Keratinocyte (primary cell): ENCODE results near the gene FNTB. TPM values are rescaled to one million over a fixed set of nuclear protein-coding genes. Genes with fewer than 3 reads are reported as not detected.

Experiments
- DNase-seq: peaks from one replicate; pipeline ENCODE4 v3.0.0-alpha.2; 2011; ENCODE audit warnings: low read depth, missing footprints, low spot score
- FAIRE-seq: peaks from 2 replicates; lab custom pipeline; 2011; peaks lifted over from hg19 to GRCh38; lab: Jason Lieb, UNC
- H2AFZ ChIP-seq: 2 replicates; pipeline ENCODE4 v1.6.0; 2012; ENCODE audit warnings: low read length, control low read depth, inconsistent platforms; ENCODE audit not compliant: control insufficient read depth
- H3K27ac ChIP-seq: 2 replicates; pipeline ENCODE4 v1.5.1; 2011; ENCODE audit warnings: low read length; ENCODE audit not compliant: control insufficient read depth, insufficient read depth
- H3K27me3 ChIP-seq: 3 replicates; pipeline ENCODE4 v1.6.0; 2011; ENCODE audit warnings: low read length; ENCODE audit not compliant: control insufficient read depth, insufficient read depth; ENCODE audit errors: extremely low read depth
- H3K36me3 ChIP-seq, 2 experiments: 2 replicates in 1 of 2; 3 replicates in 1 of 2; pipeline ENCODE4 v1.5.1; 2011; ENCODE audit warnings: low read length in 2 of 2, mild to moderate bottlenecking in 1 of 2; ENCODE audit not compliant: control insufficient read depth in 2 of 2, insufficient read depth in 2 of 2; ENCODE audit errors: extremely low read depth in 1 of 2
- H3K4me1 ChIP-seq: 3 replicates; pipeline ENCODE4 v1.5.1; 2011; ENCODE audit warnings: low read length; ENCODE audit not compliant: control insufficient read depth, insufficient read depth; ENCODE audit errors: extremely low read depth
- H3K4me2 ChIP-seq: 3 replicates; pipeline ENCODE4 v1.6.0; 2011; ENCODE audit warnings: low read depth, low read length; ENCODE audit not compliant: control insufficient read depth, insufficient read depth; ENCODE audit errors: extremely low read depth
- H3K4me3 ChIP-seq, 3 experiments: fragments of 200-600 bp in 1 of 3; sonication (generic) in 1 of 3; 2 replicates in 2 of 3; 3 replicates in 1 of 3; pipeline ENCODE4 v1.5.1; 2011 to 2016; ENCODE audit warnings: low read length in 3 of 3, mild to moderate bottlenecking in 3 of 3, control low read depth in 2 of 3, inconsistent platforms in 1 of 3, low read depth in 1 of 3, mixed read lengths in 1 of 3, mixed run types in 1 of 3, moderate library complexity in 1 of 3; ENCODE audit not compliant: control insufficient read depth in 2 of 3, insufficient read depth in 2 of 3; ENCODE audit errors: extremely low read depth in 1 of 3
- H3K79me2 ChIP-seq: 2 replicates; pipeline ENCODE4 v1.6.0; 2012; ENCODE audit warnings: low read length; ENCODE audit not compliant: control insufficient read depth, insufficient read depth
- H3K9ac ChIP-seq: 3 replicates; pipeline ENCODE4 v1.6.0; 2011; ENCODE audit warnings: low read length; ENCODE audit not compliant: control insufficient read depth, insufficient read depth; ENCODE audit errors: extremely low read depth
- H3K9me1 ChIP-seq: 3 replicates; pipeline ENCODE4 v1.6.0; 2011; ENCODE audit warnings: low read length; ENCODE audit not compliant: control insufficient read depth, insufficient read depth; ENCODE audit errors: extremely low read depth
- H3K9me3 ChIP-seq: 2 replicates; pipeline ENCODE4 v1.5.1; 2012; ENCODE audit warnings: low read depth, low read length; ENCODE audit not compliant: control insufficient read depth
- H4K20me1 ChIP-seq: 3 replicates; pipeline ENCODE4 v1.6.0; 2011; ENCODE audit warnings: low read length; ENCODE audit not compliant: control insufficient read depth, insufficient read depth; ENCODE audit errors: extremely low read depth
- EZH2 ChIP-seq: IDR thresholded peaks from one replicate; pipeline ENCODE4 v1.6.1; 2012; ENCODE audit warnings: inconsistent platforms, mild to moderate bottlenecking, low read length, moderate library complexity
- dilution Hi-C: fragments of 300-500 bp; cut with MboI; formaldehyde crosslinking; loops from one replicate; pipeline ENCODE4 v1.7.0; 2020; ENCODE audit warnings: low sequenced_read_pairs; ENCODE audit not compliant: extremely low pct_ligation_motif_present
- polyA plus RNA-seq, 5 experiments: library from polyadenylated mRNA; depleted of rRNA in 3 of 5; stranded (reverse) in 3 of 5; stranded (forward) in 1 of 5; unstranded in 1 of 5; fragments of >200 nt; gene quantifications; 1 replicate in 1 of 5; 2 replicates in 3 of 5; 3 replicates in 1 of 5; pipeline versions ENCODE4 v1.2.1 to v1.2.3, GENCODE V29; 2011 to 2012; ENCODE audit warnings: missing spikeins in 2 of 5, low read depth in 1 of 5, low replicate concordance in 1 of 5
- TF ChIP-seq, protein P1 (sequence below), 3 experiments: IDR thresholded peaks in 1 of 3; conservative IDR thresholded peaks in 1 of 3; optimal IDR thresholded peaks in 1 of 3; 2 replicates in 2 of 3; 3 replicates in 1 of 3; pipeline versions ENCODE3 to v1.5.1; 2011; ENCODE audit warnings: low read length in 3 of 3, mild to moderate bottlenecking in 3 of 3, moderate library complexity in 2 of 3, control low read depth in 1 of 3, inconsistent platforms in 1 of 3; ENCODE audit not compliant: insufficient read depth in 2 of 3; ENCODE audit errors: extremely low read depth in 1 of 3

The FNTB gene
- polyA plus RNA-seq, 1 donor (not counting 4 experiments of a cell fraction or from before 2014, with no cell fraction given): 10.1 TPM

- Histone ChIP-seq H3K4me3 (no peak overlapping the region), H2AFZ (no peak overlapping the region), H3K9ac (no peak overlapping the region), H3K36me3 (peaks cover 24 to 25% of the 10 kb centered on the region in 2 experiments), H3K79me2 (no peaks in the 10 kb centered on the region), H3K9me3 (no peaks in the 10 kb centered on the region), H3K27ac (no peak overlapping the region), H3K4me2 (no peak overlapping the region), H4K20me1 (no peaks in the 10 kb centered on the region), H3K9me1 (no peaks in the 10 kb centered on the region), H3K4me1 (peaks cover 15% of the 10 kb centered on the region), H3K27me3 (no peaks in the 10 kb centered on the region)
- FAIRE-seq (no peak), DNase-seq (no peak)
- dilution Hi-C loops: no loop called here
- no peak for TF ChIP-seq EZH2
- TF ChIP-seq, protein P1, sequence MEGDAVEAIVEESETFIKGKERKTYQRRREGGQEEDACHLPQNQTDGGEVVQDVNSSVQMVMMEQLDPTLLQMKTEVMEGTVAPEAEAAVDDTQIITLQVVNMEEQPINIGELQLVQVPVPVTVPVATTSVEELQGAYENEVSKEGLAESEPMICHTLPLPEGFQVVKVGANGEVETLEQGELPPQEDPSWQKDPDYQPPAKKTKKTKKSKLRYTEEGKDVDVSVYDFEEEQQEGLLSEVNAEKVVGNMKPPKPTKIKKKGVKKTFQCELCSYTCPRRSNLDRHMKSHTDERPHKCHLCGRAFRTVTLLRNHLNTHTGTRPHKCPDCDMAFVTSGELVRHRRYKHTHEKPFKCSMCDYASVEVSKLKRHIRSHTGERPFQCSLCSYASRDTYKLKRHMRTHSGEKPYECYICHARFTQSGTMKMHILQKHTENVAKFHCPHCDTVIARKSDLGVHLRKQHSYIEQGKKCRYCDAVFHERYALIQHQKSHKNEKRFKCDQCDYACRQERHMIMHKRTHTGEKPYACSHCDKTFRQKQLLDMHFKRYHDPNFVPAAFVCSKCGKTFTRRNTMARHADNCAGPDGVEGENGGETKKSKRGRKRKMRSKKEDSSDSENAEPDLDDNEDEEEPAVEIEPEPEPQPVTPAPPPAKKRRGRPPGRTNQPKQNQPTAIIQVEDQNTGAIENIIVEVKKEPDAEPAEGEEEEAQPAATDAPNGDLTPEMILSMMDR (optimal IDR thresholded peaks at IDR 0.05 in 1 of 3, IDR thresholded peaks at IDR 0.05 in 1 of 3, conservative IDR thresholded peaks at IDR 0.05 in 1 of 3; ENCODE audit: extremely low read depth in 1 of 3, insufficient read depth in 2 of 3, low read length in 3 of 3): no peak
These were observed 85.6 kb downstream of the FNTB start for GRCh38 chr14:65072256-65072655.

DNA sequence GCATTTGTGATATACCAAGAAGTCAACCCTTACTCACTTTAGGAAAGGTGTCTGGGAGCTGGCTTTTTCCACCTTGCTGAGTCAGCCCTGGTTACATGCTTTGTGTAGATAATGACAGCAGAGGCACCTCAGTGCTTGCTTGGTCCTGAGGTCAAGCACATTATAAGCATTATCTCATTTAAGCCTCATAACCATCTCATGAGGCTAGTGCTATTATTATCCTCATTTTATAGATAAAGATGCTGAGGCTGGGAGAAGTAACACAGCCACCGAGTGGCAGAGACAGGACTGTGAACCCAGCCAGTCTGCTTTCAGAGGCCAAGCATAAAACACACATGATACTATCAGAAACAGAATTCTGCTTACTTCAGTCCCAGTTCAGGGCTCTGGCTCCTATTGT, 86.2 kb downstream of the FNTB start:
- no peak overlapping the region for H3K4me3 ChIP-seq
- H3K27me3 ChIP-seq: no peaks in the 10 kb centered on the region
- no peaks in the 10 kb centered on the region for H3K9me3 ChIP-seq
- DNase-seq (no peak), FAIRE-seq (peak; percentile 13)
- peaks cover 15% of the 10 kb centered on the region for H3K4me1 ChIP-seq
- TF ChIP-seq EZH2: no peak
- TF ChIP-seq, protein P1 (optimal IDR thresholded peaks at IDR 0.05 in 1 of 3, IDR thresholded peaks at IDR 0.05 in 1 of 3, conservative IDR thresholded peaks at IDR 0.05 in 1 of 3; ENCODE audit: extremely low read depth in 1 of 3, insufficient read depth in 2 of 3, low read length in 3 of 3): no peak
- H3K9ac ChIP-seq: no peak overlapping the region
- H3K9me1 ChIP-seq: no peaks in the 10 kb centered on the region
- peaks cover 27 to 29% of the 10 kb centered on the region in 2 experiments for H3K36me3 ChIP-seq
- H2AFZ ChIP-seq: no peak overlapping the region
- no peaks in the 10 kb centered on the region for H3K79me2 ChIP-seq
- no peak overlapping the region for H3K4me2 ChIP-seq
- dilution Hi-C loops: no loop called here
- no peak overlapping the region for H3K27ac ChIP-seq
- no peaks in the 10 kb centered on the region for H4K20me1 ChIP-seq
